Stimulated activated CD4-positive, alpha-beta T cell treated with anti-CD3 and anti-CD28 coated beads, Interleukin-1b, Interleukin-23, amount 100 ng/mL, for 24 hours (primary cell): Measurements from ENCODE around the gene CARD18.
"Not testable (repeated sequence)": the region's sequence is repeated elsewhere in the genome, so short reads cannot be mapped to it uniquely, and the experiment has no call there.

Source experiments
- DNase-seq, 4 experiments: peaks; one replicate each; pipeline ENCODE4 v3.0.0-alpha.2; 2020; ENCODE audit warnings: low read depth in 4 of 4, low spot score in 1 of 4

The CARD18 gene

GRCh38 chr11:105135883-105136282 lies 3.7 kb downstream of the CARD18 start:
- no peak for DNase-seq

- DNase-seq: no peak
These were observed 6.7 kb downstream of the CARD18 start for GRCh38 chr11:105132716-105133511.

GRCh38 chr11:105130189-105130813 lies 9.3 kb downstream of the CARD18 start:
- DNase-seq: no peak

GRCh38 chr11:105124756-105125155 lies 14.8 kb downstream of the CARD18 start:
- DNase-seq: no peak

- no peak for DNase-seq
These were observed 28.2 kb downstream of the CARD18 start for GRCh38 chr11:105111145-105111944.

- DNase-seq: no peak
These were observed 28.9 kb downstream of the CARD18 start for GRCh38 chr11:105110688-105111030.

- DNase-seq: no peak
These were observed 29.5 kb downstream of the CARD18 start for GRCh38 chr11:105109855-105110687.

- DNase-seq: no peak
These were observed 30.2 kb downstream of the CARD18 start for GRCh38 chr11:105109321-105109720.

GRCh38 chr11:105108247-105108646 lies 31.3 kb downstream of the CARD18 start:
- no peak for DNase-seq

GRCh38 chr11:105107226-105107825 lies 32.2 kb downstream of the CARD18 start:
- DNase-seq: not testable (repeated sequence)

- DNase-seq: no peak
These were observed 33.4 kb downstream of the CARD18 start for GRCh38 chr11:105106140-105106539.

- DNase-seq: no peak
These were observed 35.3 kb downstream of the CARD18 start for GRCh38 chr11:105104292-105104691.

- DNase-seq: no peak
These were observed 36.2 kb downstream of the CARD18 start for GRCh38 chr11:105103336-105103735.

GRCh38 chr11:105102079-105102581 lies 37.4 kb downstream of the CARD18 start:
- DNase-seq: not testable (repeated sequence)

- DNase-seq: no peak
These were observed 38.5 kb downstream of the CARD18 start for GRCh38 chr11:105100981-105101630.

- DNase-seq: no peak
These were observed 39.4 kb downstream of the CARD18 start for GRCh38 chr11:105100206-105100605.

GRCh38 chr11:105099594-105099993 lies 40.0 kb downstream of the CARD18 start:
- not testable (repeated sequence) for DNase-seq

GRCh38 chr11:105092256-105093239 lies 47.0 kb downstream of the CARD18 start:
- DNase-seq: no peak
